COLO668 (cell line): ENCODE results near the gene LILRA5.
"Not testable (repeated sequence)": the region's sequence is repeated elsewhere in the genome, so short reads cannot be mapped to it uniquely, and the experiment has no call there.

Experiments used
- DNase-seq: peaks from one replicate; lab custom pipeline; 2025; ENCODE audit not compliant: unreplicated experiment; lab: John Stamatoyannopoulos, UW

LILRA5 gene

DNA sequence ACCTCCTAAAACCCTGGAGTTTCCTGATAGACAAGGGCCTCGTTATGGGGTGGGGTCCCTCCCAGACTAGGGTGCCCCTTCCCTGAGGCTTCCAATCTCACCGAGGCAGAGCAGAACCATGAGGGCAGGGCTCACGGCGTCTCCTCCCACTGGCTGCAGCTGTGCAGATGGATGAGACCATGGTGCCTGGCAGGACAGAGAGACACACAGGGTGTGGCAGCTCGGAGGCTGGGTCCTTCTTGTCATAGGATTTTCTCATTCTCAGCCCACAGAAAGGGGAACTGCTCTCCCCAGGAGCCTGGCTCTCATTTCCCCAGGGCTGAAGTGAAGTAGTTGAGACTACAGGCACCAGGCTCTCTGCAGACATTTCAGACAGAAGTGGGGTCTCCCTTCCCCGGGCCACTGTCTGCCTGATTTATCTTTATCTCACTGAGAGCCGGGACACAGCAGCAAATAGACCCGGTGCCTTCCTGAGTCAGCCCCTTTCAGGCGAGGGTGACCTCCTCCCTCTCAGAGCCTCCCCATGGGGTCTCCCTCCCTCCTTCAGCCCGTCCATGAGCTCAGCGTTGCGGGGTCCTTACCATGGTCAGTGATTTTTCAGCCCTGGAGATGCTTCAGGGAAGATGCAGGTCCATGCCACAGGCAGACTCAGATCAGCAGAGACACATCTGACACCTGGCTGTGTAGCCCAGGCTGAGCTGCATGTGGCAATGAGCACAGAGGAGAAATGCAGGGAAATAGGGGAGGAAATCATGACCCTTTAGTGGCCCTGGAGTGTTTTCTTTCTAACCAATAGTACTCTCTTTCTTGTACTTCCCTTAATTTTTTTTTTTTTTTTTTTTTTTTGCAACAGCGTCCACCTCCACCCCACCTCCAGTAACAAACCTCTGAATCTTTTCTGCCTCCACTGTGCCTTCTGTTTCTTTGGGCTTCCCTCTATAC is at the start of gene LILRA5:
Gene LILRA5 (minus strand): TSS at position 731 of the 942 bp plus-strand sequence. CDS start 147 bp downstream, at position 584.
- DNase-seq: no peak

DNA sequence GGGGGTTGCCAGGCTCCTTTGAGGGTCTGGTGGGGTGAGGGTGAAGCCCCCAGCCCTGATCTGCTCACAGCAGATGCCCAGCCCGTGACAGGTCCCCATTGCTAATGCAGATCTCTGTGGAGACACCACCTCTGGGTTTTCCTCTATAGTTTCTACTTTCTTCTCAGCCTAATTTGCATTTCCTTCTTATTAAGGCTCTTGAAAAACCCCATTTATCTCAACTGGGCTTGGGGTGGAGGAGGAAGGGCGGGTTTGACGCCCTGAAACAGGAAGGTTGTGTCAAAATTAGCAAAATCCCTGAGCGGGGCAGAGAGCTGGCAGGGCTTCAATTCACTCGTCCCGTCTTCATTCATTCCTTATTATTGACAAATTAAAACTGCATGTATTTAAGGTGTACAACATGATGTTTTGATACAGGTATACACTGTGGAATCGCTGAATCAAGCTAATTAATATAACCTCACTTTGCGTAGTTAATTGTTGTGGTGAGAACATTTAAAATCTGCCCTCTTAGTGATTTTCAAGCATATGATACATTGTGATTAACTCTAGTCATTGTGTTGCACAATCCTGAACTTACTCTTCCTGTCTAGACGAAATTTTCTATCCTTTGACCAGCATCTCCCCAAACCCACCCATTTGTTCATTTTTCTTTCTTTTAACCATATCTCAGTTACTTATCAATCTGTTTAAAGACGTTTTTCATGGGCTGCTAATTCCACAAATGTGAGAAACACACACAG is 48.9 kb upstream of the LILRA5 start:
- not testable (repeated sequence) for DNase-seq

DNA sequence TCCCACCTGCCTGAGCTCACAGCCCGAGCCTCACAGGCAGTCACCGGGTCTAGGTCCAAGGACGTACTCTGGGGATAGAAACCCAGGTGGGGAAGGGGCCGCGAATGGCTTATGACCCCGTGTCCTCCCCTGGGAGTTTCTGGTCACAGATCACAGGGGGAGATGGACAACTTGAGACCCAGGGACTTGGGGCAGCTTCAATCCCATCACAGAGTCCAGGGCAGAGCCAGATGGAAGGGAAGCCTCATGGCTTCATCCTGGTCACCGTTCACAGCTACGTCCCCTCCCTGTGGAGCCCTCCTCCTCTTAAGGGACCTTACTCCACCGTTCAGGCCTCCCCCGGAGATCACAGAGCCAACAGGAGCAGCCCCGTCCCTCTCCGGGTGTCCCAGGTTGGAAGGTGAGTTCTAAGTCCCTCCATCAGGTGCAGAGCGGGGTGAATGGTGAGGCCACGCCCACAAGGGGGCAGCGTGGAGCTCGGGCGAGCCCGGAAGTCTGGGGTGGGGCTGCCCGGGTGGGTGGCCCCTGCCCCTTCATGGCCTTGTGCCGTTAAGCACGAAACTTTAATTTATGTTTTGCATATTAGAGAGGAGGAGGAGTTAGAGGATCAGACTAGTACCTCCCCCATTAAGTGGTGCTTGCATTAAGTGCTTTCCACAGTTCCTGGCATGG is 46.3 kb upstream of the LILRA5 start:
- DNase-seq: not testable (repeated sequence)

DNA sequence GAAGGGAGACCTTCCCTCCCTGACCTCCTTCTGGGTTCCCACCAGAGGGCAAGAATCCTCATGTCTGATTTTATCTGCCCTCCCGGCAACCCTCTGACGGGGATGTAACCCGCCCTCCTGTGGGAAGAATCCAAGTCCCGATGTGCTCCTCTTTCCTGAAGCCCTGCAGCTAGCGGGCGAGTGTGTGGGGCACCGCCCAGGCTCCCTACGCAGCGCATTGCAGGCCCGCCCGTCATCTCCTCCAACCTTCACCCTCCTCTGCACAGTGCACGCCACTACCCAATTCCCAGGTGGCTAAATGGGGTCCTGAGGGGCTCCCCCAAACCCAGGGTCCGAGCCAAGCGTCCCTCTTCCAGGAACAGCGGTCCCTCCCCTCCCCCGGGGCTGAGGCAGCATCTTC is 44.4 kb upstream of the LILRA5 start:
- DNase-seq: no peak

DNA sequence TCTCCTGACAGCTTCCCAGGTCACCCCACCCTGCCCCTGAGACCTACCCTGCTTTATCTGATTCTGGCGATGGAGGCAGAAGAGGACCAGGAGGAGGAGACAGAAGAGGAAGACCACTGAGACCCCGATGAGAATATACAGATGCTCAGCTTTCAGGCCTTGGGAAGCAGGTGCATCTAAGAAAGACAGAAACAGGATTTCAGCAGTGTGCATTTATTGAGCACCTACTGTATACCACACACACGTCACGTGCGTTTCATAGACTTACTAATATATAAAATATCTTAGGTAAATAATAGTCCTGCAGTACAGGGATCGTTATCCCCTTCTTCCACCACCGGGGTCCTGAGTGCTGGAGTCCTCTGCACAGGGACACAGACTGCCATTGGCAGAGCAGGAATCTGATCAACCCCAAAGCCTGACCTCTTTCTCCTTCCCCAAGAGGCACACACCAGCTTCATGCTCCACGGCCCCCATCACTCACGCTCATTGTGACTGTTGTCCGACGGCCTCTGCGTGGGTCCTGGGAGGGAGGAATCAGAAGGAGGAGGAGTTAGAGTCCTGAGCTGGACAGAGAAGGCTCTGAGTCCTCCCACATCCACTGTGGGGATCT is 43.6 kb upstream of the LILRA5 start:
- DNase-seq: no peak

DNA sequence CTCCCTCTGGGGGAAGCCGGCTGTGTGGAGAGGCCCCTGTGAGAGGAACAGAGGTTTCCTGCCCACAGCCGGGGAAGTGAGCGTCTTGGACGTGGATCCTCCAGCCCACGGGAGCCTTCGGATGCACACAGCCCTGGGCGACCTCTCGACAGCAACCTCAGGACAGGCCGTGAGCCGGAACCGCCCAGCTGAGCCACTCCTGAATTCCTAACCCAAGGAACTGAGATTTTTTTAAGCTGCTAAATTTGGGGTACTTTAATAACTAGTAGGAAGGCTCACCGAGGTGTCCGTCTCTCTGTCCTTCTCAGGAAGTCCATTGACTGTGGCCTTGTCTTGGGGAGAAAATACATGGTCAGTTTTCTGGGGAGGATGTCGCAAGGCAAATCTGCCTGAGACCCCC is 42.7 kb upstream of the LILRA5 start:
- DNase-seq: no peak

DNA sequence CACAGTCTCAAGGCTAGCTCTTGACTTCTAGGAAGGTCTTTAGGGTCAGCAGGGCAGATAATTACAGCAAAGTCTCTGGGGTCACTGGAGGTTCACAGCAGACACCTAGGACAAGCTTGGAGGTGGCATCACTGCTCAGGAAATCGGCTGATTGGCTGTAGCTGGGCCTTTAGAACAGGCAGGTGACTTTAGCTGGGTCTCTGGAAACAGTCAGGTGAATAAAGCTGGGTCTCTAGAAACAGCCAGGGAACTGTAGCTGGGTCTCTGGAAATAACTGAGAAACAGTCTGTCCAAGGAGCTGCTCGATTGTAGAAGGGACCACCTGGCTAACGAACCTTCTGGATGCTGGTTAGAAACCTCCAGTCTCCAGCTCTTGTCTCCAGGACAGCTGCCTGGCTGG is 41.8 kb upstream of the LILRA5 start:
- DNase-seq: no peak

DNA sequence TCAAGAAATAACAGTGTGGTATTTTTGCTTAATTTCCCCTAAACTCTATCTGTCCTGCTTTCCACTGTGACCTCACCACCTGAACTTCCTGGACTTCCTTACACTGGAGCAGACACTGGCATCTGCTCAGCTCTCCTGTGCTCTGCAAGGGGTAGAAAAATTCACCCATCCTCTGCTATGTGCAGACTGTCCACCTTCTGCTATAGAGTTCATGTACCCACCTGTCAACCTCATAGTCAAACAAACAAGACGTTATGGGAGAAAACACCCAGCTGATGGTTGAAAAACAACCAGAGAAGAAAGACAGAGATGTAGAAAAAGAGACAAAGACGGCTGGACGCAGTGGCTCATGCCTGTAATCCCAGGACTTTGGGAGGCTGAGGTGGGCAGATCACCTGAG is 39.6 kb upstream of the LILRA5 start:
- no peak for DNase-seq

DNA sequence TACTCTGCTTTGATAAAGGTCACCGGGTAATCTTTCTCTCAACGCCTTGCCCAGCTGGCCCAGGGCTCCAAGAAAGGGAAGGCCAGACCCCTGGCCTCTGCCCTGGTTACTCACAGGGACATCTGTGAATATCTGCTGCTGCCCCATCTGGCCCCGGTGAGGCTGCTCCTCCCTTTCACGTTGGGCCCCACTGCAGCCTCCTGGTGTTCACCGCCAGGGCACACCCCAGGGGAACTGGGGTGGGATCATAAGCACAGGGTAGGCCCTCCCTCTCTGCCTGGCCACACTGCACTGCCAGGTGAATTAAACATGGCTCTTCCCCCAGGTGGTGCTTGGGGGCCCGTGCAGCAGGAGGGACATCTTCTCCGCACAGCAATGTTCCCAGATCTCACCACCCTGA is 39.1 kb upstream of the LILRA5 start:
- no peak for DNase-seq

DNA sequence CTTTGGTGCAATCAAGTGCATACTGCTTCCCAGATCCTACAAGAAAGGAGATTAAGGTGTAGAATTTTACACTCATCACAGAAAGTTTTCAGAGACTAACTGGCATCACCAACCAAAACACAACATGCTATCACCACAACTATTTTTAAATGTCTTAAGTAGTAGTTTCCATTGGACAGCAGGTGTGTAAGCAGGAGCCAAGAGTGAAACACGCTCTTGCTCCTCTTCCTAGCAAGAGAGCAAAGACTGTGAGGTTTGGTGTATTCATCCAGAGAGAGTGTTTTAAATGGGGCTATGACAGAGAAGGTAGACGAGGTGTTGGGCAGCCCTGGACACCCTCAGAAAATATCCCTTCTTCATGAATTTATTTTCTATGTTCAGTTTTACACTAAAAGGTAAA is 38.5 kb upstream of the LILRA5 start:
- no peak for DNase-seq

DNA sequence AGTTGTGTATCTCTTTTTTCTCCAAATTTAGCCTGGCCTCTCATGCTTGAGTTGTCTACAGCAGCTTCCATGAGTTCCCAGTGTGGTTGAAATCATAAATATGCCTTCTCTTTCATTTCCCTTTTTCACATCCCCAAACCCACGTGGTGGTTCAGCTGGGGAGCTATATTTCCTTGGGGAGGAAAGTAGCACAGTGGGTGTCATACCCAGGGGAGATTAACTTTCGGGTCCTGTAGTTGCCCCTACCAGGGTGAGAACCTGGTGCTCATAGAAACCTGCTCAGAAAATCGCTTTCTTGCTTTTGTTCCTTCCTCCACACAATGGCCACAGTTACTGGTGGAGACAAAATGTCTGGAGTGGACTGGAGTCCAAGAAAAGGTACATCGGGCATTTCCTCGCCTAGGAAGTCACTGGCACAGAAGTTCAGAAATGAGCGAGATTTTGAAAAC is 33.0 kb upstream of the LILRA5 start:
- no peak for DNase-seq

DNA sequence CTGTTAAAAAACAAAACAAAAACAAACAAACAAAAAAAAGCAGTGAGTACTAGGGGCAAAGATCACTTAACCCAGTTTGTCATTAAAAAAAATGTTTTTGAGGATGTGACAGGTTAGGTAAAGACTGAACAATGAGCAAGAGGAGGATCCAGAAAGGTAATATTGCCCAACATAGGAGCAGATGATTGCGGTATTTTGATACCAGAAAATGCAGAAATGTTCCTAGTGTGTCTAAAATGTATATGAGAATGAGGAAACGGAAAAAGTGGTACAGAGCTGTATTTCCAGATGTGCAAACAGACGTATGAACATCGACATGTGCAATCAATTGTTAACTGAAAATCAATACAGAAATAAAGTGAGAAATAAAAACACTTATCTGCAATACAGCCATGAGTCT is 30.9 kb upstream of the LILRA5 start:
- no peak for DNase-seq

DNA sequence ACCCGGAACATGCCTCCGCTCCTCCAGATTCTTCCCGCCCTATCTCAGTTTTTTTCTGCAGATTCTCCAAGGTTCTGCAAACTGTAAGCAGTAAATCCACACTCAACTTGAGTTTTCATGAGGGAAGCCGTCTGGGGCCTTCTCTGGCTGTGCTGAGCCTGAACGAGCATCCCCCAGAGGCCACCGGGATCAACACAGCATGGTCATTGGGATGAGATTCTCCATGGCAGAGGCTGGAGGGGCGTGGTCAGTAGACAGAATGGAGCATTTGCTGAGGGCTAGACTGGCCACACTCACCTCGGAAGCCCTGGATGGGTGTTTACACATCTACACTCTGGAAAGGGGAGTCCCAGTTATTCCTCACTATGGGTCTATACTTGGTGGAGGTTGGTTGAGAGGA is 28.3 kb upstream of the LILRA5 start:
- no peak for DNase-seq

DNA sequence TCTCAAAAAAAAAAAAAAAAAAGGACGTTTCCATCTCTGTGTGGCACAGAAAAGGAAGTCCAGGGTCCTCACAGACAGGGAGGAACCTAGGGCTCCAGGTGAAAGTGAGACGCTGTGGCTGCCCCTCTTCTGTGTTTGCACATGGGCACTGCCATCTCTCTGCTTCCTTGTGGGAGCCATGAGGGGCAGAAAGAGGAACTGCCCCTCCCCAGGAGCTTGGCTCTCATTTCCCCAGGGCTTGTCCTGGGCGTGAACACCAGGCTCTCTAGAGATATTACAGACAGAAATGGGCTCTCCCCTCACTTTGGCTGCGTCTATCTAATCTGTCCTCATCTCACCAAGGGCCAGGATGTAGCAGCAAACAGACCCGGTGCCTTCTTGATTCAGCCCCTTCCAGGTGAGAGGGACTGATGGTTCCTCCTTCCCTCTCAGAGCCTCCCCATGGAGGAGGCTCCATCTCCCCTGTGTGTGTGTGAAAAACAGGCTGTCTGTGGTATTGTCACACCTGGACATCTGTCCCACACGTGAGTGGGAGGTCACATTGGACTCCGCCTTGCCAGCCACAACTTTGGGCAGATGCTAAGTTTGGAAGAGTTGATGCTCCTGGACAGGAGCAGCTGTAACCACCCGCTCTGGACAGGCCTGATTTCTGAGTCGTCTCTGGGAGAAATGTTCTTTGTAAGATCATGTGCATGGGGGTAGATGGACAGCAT is 26.8 kb upstream of the LILRA5 start:
- no peak for DNase-seq

DNA sequence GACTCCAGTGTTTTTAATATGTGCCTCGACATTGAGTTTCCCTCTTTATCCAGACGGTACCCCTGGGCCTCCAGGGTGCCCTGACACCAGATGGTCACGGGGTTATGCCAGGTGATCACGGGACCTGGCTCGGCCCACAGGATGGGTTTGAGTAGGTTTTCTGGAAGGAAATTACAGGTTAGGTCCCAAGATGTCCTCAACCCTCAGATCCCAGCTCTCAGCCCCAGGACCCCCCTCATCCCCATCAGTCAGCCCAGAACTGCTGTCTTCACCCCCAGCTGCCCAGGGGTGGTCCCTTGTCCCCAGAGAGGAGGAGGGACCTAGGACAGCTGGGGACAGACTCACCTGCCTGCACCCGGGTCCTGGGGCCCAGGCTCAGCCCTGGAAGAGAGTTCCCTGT is 25.6 kb upstream of the LILRA5 start:
- DNase-seq: no peak

DNA sequence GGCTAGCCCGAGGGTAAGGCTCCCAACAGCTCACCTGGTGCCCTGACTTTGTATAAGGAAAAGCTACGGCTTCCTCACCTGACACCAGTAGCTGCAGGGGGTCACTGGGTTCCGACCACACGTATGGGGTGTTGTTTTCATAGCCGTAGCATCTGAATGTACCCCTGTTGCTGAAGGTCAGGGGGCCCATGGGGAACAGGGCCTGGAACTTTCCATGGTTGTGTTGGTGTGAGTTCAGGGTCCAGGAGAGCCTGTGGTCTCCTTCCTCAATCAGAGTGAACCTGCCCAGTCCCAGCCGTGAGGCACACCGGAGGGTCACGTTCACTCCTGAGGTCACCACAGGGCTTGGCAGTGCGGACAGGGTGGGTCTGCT is 24.9 kb upstream of the LILRA5 start:
- DNase-seq: no peak

DNA sequence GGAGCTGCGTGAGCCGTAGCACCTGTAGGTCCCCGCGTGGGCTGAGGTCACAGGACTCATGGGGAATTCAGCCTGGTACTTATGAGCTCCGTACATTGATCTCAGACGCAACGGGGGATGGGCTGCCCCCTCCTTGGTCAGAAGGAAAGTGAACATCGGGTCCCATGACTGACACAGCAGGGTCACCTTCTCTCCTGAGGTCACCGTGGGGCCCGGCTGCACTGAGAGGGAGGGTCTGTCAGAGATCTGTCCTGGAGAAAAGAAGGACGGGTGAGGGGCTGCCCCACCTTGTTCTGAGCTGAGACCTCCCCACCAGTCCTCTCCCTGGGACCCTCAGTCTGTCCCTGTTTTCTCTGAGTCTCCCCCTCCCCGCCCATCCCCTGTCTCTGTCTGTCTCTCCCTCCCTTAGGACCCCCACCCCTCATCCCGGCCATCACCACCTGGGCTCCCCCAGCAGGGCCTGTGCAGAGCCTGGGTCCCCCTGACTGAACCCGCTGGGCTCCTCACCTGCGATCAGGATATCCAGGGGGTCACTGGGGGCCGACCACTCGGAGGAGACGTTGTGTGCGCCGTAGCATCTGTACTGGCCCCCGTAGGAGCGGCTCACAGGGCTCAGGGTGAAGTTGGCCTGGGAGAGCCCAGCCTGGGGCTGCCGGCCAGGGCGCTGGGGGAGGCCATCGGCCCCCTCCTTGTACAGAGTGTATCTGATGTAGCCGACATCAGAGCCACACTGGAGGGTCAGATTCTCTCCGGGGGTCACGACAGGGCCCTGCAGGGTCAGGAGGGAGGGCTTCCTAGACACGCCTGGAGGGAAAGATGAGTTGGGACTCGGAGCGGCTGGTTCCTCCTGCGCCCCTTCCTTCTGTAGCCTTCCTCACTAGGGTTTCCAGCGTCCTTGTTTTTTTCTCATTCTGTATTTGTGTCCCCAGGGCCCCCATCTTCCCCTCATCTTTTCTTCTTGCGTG is 24.2 kb upstream of the LILRA5 start:
- no peak for DNase-seq

DNA sequence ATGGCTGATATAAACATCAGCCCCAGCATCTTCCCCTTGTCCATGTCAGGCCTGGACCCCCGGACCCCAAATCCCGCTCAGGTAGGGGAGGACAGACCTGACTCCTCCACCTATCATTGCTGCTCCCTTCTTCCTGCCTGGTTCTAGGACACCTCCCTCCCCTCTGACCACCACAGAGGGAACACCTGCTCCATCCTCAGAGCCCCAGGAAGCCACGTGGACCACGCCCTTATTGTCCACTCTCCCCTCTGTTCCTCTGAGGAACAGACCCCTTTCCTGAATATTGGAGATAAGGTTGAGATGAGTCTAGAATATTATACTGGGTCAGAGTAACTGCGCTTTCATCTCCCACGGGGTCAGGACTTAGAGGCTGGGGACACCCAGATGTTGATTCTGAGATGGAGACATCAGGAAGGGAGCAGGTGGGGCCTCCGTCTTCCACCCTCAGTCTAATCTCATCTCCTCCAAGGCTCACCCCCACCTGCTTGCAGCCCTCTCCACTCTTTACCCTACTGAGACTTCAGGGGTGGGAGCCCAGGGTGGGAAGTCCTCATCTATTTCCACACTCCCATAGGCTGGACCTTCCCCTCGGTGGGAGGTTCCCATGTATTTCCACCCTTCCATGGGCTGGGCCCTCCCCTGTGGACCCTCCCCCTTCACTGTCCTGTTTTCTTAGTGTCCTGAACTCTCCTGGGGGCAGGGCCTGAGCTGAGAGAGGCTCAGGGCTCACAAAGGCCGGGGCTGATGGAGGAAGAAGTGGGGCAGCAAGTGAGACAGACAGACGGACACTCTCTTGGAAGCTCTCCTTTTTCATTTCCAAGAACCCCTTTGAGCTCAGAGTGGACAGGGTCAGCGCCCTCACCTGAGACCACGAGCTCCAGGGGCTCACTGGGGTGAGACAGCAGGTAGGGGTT is 23.3 kb upstream of the LILRA5 start:
- no peak for DNase-seq
